Astrocyte (in vitro differentiated cells and primary cell): ENCODE measurements around the gene PRSS38. TPM values are rescaled to one million over a fixed set of nuclear protein-coding genes. Genes with fewer than 3 reads are reported as not detected.

Experiments
- DNase-seq: peaks from one replicate; pipeline ENCODE4 v3.0.0-alpha.2; 2010; ENCODE audit warnings: low read depth
- FAIRE-seq: peaks from 2 replicates; lab custom pipeline; 2011; peaks lifted over from hg19 to GRCh38; lab: Jason Lieb, UNC
- H2AFZ ChIP-seq: 2 replicates; pipeline ENCODE4 v1.6.0; 2012; ENCODE audit warnings: low read depth, low read length, inconsistent platforms
- H3K27ac ChIP-seq: 2 replicates; pipeline ENCODE4 v1.5.1; 2011; ENCODE audit warnings: low read depth, low read length, inconsistent platforms
- H3K27me3 ChIP-seq: 2 replicates; pipeline ENCODE4 v1.6.0; 2011; ENCODE audit warnings: low read length, inconsistent platforms; ENCODE audit not compliant: insufficient read depth
- H3K36me3 ChIP-seq: 2 replicates; pipeline ENCODE4 v1.5.1; 2011; ENCODE audit warnings: low read length, inconsistent platforms; ENCODE audit not compliant: insufficient read depth
- H3K4me1 ChIP-seq: 2 replicates; pipeline ENCODE4 v1.5.1; 2011; ENCODE audit warnings: low read length, inconsistent platforms; ENCODE audit not compliant: insufficient read depth
- H3K4me2 ChIP-seq: 2 replicates; pipeline ENCODE4 v1.6.0; 2012; ENCODE audit warnings: low read length, inconsistent platforms
- H3K4me3 ChIP-seq: 2 replicates; pipeline ENCODE4 v1.5.1; 2011; ENCODE audit warnings: low read depth, mild to moderate bottlenecking, low read length, inconsistent platforms; ENCODE audit not compliant: insufficient read depth
- H3K79me2 ChIP-seq: 2 replicates; pipeline ENCODE4 v1.6.0; 2012; ENCODE audit warnings: mild to moderate bottlenecking, low read length, inconsistent platforms; ENCODE audit not compliant: insufficient read depth
- H3K9ac ChIP-seq: 2 replicates; pipeline ENCODE4 v1.6.0; 2012; ENCODE audit warnings: mild to moderate bottlenecking, low read length, inconsistent platforms
- H3K9me3 ChIP-seq: 2 replicates; pipeline ENCODE4 v1.5.1; 2012; ENCODE audit warnings: low read depth, mild to moderate bottlenecking, low read length, inconsistent platforms; ENCODE audit not compliant: insufficient read depth
- H4K20me1 ChIP-seq: 2 replicates; pipeline ENCODE4 v1.6.0; 2012; ENCODE audit warnings: low read length, inconsistent platforms; ENCODE audit not compliant: insufficient read depth
- H3K27ac Mint-ChIP-seq: one replicate; pipeline ENCODE4 v1.8.0; 2021; ENCODE audit warnings: mild to moderate bottlenecking, mixed read lengths; ENCODE audit not compliant: unreplicated experiment
- H3K27me3 Mint-ChIP-seq: one replicate; pipeline ENCODE4 v1.8.0; 2021; ENCODE audit warnings: low read depth, mixed read lengths; ENCODE audit not compliant: unreplicated experiment
- H3K36me3 Mint-ChIP-seq: one replicate; pipeline ENCODE4 v1.8.0; 2021; ENCODE audit warnings: low read depth, mixed read lengths; ENCODE audit not compliant: unreplicated experiment
- H3K4me1 Mint-ChIP-seq: one replicate; pipeline ENCODE4 v1.8.0; 2021; ENCODE audit warnings: low read depth, mixed read lengths; ENCODE audit not compliant: unreplicated experiment
- H3K4me3 Mint-ChIP-seq: one replicate; pipeline ENCODE4 v1.8.0; 2021; ENCODE audit warnings: mild to moderate bottlenecking, moderate library complexity, mixed read lengths; ENCODE audit not compliant: unreplicated experiment
- H3K9me3 Mint-ChIP-seq: one replicate; pipeline ENCODE4 v1.8.0; 2021; ENCODE audit warnings: mild to moderate bottlenecking, mixed read lengths; ENCODE audit not compliant: unreplicated experiment
- EZH2 ChIP-seq: IDR thresholded peaks from 2 replicates; pipeline ENCODE4 v1.6.1; 2012; ENCODE audit warnings: mild to moderate bottlenecking, low read length, inconsistent platforms; ENCODE audit not compliant: insufficient read depth
- total RNA-seq: library from RNA; stranded (reverse); gene quantifications from 2 replicates; pipeline ENCODE4 v1.2.1, GENCODE V29; 2021
- TF ChIP-seq, protein P1 (sequence below): IDR thresholded peaks from 2 replicates; pipeline ENCODE4 v1.5.1; 2011; ENCODE audit warnings: low read depth, mild to moderate bottlenecking, inconsistent platforms, low read length, moderate library complexity; ENCODE audit not compliant: insufficient read depth

The PRSS38 gene
- total RNA-seq, 1 donor from 2014 or later = not detected

DNA sequence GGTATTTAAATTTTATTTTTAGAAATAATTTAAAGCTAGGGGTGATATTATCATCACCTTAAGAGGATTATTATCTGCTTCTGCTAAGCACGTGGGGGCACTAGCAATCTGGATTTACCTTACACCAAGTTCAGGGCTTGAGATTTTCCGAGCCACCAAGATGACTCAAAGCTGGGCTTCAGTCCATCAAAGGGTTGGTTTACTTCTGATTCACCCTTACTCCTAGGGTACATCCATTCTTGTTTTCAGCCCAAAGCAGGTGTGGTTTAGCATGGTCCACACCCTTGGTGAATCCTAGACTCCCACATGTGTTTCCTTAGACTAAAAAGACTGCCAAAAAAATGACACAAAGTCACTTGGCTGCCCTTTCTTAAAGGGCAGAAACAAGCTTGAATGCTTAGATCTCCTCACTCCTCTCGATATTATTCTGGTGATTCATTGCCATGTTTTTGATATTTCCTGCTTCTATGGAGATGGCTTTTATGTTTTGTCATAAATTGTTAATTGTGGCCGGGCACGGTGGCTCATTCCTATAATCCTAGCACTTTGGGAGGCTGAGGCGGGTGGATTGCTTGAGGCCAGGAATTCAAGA is 9.8 kb upstream of the PRSS38 start:
- peak; percentile 99 for DNase-seq
- no peak overlapping the region for H2AFZ ChIP-seq
- H3K36me3 Mint-ChIP-seq = no peaks in the 10 kb centered on the region
- no peak overlapping the region for H3K9ac ChIP-seq
- H3K27me3 Mint-ChIP-seq = peaks cover 15% of the 10 kb centered on the region
- no peaks in the 10 kb centered on the region for H3K27me3 ChIP-seq
- H3K9me3 Mint-ChIP-seq = no peaks in the 10 kb centered on the region
- no peaks in the 10 kb centered on the region for H3K4me1 Mint-ChIP-seq
- H3K27ac Mint-ChIP-seq = no peak overlapping the region
- TF ChIP-seq, protein P1, sequence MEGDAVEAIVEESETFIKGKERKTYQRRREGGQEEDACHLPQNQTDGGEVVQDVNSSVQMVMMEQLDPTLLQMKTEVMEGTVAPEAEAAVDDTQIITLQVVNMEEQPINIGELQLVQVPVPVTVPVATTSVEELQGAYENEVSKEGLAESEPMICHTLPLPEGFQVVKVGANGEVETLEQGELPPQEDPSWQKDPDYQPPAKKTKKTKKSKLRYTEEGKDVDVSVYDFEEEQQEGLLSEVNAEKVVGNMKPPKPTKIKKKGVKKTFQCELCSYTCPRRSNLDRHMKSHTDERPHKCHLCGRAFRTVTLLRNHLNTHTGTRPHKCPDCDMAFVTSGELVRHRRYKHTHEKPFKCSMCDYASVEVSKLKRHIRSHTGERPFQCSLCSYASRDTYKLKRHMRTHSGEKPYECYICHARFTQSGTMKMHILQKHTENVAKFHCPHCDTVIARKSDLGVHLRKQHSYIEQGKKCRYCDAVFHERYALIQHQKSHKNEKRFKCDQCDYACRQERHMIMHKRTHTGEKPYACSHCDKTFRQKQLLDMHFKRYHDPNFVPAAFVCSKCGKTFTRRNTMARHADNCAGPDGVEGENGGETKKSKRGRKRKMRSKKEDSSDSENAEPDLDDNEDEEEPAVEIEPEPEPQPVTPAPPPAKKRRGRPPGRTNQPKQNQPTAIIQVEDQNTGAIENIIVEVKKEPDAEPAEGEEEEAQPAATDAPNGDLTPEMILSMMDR = no peak
- TF ChIP-seq EZH2 = no peak
- H3K4me3 Mint-ChIP-seq = no peak overlapping the region
- no peaks in the 10 kb centered on the region for H4K20me1 ChIP-seq
- H3K79me2 ChIP-seq = no peaks in the 10 kb centered on the region
- H3K4me3 ChIP-seq = no peak overlapping the region
- no peaks in the 10 kb centered on the region for H3K36me3 ChIP-seq
- H3K4me2 ChIP-seq = peak overlapping the region; percentile 3
- peaks cover 9% of the 10 kb centered on the region for H3K4me1 ChIP-seq
- FAIRE-seq = peak; percentile 95
- no peaks in the 10 kb centered on the region for H3K9me3 ChIP-seq
- H3K27ac ChIP-seq = peak overlapping the region; percentile 54

DNA sequence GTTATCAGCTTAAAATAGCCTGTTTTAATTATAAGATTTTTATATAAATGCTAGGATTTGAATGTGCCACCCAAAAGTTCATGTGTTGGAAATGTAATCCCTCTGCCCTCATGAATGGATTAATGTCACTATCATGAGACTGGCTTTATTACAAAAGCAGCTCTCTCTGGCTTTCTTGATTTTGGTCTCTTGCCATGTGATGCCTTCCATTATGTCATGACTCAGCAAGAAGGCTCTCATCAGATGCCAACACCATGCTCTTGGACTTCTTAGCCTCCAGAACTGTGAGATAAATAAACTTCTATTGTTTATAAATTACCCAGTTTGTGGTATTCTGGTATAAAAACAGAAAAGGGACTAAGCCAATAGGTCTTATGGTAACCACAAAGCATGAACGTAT is 6.9 kb upstream of the PRSS38 start:
- peaks cover 10% of the 10 kb centered on the region for H3K27me3 Mint-ChIP-seq
- peaks cover 8% of the 10 kb centered on the region for H3K9me3 Mint-ChIP-seq
- Histone ChIP-seq H3K9ac (no peak overlapping the region), H4K20me1 (no peaks in the 10 kb centered on the region), H3K9me3 (no peaks in the 10 kb centered on the region), H3K79me2 (no peaks in the 10 kb centered on the region), H3K4me2 (no peak overlapping the region), H3K4me3 (no peak overlapping the region), H3K4me1 (peaks cover 9% of the 10 kb centered on the region), H3K36me3 (no peaks in the 10 kb centered on the region), H3K27ac (no peak overlapping the region), H2AFZ (no peak overlapping the region), H3K27me3 (no peaks in the 10 kb centered on the region)
- H3K4me3 Mint-ChIP-seq = no peak overlapping the region
- no peaks in the 10 kb centered on the region for H3K36me3 Mint-ChIP-seq
- DNase-seq (no peak), FAIRE-seq (no peak)
- no peak for TF ChIP-seq EZH2
- TF ChIP-seq, protein P1 = no peak
- H3K27ac Mint-ChIP-seq = no peak overlapping the region
- no peaks in the 10 kb centered on the region for H3K4me1 Mint-ChIP-seq

DNA sequence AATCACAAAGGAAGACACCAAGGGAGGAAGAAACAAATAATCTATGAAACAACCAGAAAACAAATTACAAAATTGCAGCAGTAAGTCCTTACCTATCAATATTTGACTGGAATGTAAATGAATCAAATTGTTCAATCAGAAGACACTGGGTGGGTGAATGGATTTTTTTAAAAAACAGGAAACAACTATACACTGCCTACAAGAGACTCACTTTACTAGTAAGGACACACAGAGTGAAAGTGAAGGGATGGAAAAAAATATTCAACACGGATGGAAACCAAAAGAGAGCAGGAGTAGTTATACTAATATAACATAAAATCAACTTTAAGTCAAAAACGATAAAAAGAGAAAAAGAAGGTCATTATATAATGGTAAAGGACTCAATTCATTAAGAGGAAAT is 6.4 kb upstream of the PRSS38 start:
- Histone ChIP-seq H3K79me2 (no peaks in the 10 kb centered on the region), H3K4me1 (peaks cover 9% of the 10 kb centered on the region), H3K27ac (no peak overlapping the region), H3K27me3 (no peaks in the 10 kb centered on the region), H2AFZ (no peak overlapping the region), H3K4me2 (no peak overlapping the region), H3K9me3 (peaks cover 2% of the 10 kb centered on the region), H3K36me3 (no peaks in the 10 kb centered on the region), H4K20me1 (no peaks in the 10 kb centered on the region), H3K9ac (no peak overlapping the region), H3K4me3 (no peak overlapping the region)
- no peak overlapping the region for H3K4me3 Mint-ChIP-seq
- no peak for DNase-seq
- H3K27ac Mint-ChIP-seq = no peak overlapping the region
- H3K4me1 Mint-ChIP-seq = no peaks in the 10 kb centered on the region
- peaks cover 12% of the 10 kb centered on the region for H3K9me3 Mint-ChIP-seq
- TF ChIP-seq EZH2 = no peak
- TF ChIP-seq, protein P1 = no peak
- no peaks in the 10 kb centered on the region for H3K36me3 Mint-ChIP-seq
- peaks cover 10% of the 10 kb centered on the region for H3K27me3 Mint-ChIP-seq
- FAIRE-seq = no peak
